ENCODE data around the gene KCTD19.

The KCTD19 gene

DNA sequence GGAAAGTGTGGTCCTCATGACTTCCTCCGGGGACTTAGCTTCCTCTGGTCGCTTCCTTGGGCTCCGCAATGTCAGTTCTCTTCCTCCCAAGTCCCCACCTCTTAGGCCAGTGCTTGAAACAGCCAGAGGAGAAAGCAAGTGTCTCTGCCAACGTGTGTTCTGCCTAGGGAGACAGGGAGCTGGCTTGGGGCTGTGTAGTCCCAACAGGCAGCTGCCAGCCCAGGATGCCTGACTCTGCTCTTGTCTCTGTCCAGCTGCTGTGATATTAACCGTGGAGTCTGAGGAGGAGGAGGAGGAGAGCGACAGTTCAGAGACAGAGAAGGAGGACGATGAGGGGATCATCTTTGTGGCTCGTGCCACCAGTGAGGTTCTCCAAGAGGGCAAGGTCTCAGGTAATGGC, 60.7 kb downstream of the KCTD19 start:
- no peak for ATAC-seq
- TF ChIP-seq CSDC2 (CRISPR knock-in tag; IDR thresholded peaks at IDR 0.05): no peak
- TF ChIP-seq ZNF70 (CRISPR knock-in tag; IDR thresholded peaks at IDR 0.05): no peak
- TF ChIP-seq ZNF8 (CRISPR knock-in tag; IDR thresholded peaks at IDR 0.05): no peak
- no peak for TF ChIP-seq GLIS3 (CRISPR knock-in tag; IDR thresholded peaks at IDR 0.05)
- TF ChIP-seq ZNF565 (CRISPR knock-in tag; conservative IDR thresholded peaks at IDR 0.05; ENCODE audit: low read depth): no peak
- TF ChIP-seq, protein P1, sequence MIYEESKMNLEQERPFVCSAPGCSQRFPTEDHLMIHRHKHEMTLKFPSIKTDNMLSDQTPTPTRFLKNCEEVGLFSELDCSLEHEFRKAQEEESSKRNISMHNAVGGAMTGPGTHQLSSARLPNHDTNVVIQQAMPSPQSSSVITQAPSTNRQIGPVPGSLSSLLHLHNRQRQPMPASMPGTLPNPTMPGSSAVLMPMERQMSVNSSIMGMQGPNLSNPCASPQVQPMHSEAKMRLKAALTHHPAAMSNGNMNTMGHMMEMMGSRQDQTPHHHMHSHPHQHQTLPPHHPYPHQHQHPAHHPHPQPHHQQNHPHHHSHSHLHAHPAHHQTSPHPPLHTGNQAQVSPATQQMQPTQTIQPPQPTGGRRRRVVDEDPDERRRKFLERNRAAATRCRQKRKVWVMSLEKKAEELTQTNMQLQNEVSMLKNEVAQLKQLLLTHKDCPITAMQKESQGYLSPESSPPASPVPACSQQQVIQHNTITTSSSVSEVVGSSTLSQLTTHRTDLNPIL (CRISPR knock-in tag; IDR thresholded peaks at IDR 0.05; ENCODE audit: low read depth): no peak

- no peak for ATAC-seq
- TF ChIP-seq ISL1 (CRISPR knock-in tag; IDR thresholded peaks at IDR 0.05): no peak
- TF ChIP-seq, protein P2, sequence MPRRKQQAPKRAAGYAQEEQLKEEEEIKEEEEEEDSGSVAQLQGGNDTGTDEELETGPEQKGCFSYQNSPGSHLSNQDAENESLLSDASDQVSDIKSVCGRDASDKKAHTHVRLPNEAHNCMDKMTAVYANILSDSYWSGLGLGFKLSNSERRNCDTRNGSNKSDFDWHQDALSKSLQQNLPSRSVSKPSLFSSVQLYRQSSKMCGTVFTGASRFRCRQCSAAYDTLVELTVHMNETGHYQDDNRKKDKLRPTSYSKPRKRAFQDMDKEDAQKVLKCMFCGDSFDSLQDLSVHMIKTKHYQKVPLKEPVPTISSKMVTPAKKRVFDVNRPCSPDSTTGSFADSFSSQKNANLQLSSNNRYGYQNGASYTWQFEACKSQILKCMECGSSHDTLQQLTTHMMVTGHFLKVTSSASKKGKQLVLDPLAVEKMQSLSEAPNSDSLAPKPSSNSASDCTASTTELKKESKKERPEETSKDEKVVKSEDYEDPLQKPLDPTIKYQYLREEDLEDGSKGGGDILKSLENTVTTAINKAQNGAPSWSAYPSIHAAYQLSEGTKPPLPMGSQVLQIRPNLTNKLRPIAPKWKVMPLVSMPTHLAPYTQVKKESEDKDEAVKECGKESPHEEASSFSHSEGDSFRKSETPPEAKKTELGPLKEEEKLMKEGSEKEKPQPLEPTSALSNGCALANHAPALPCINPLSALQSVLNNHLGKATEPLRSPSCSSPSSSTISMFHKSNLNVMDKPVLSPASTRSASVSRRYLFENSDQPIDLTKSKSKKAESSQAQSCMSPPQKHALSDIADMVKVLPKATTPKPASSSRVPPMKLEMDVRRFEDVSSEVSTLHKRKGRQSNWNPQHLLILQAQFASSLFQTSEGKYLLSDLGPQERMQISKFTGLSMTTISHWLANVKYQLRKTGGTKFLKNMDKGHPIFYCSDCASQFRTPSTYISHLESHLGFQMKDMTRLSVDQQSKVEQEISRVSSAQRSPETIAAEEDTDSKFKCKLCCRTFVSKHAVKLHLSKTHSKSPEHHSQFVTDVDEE (CRISPR knock-in tag; IDR thresholded peaks at IDR 0.05): no peak
- no peak for TF ChIP-seq CSDC2 (CRISPR knock-in tag; IDR thresholded peaks at IDR 0.05)
- TF ChIP-seq TCF4 (CRISPR knock-in tag; IDR thresholded peaks at IDR 0.05; ENCODE audit: borderline replicate concordance): no peak
- no peak for TF ChIP-seq ZNF70 (CRISPR knock-in tag; IDR thresholded peaks at IDR 0.05)
- TF ChIP-seq, protein P3, sequence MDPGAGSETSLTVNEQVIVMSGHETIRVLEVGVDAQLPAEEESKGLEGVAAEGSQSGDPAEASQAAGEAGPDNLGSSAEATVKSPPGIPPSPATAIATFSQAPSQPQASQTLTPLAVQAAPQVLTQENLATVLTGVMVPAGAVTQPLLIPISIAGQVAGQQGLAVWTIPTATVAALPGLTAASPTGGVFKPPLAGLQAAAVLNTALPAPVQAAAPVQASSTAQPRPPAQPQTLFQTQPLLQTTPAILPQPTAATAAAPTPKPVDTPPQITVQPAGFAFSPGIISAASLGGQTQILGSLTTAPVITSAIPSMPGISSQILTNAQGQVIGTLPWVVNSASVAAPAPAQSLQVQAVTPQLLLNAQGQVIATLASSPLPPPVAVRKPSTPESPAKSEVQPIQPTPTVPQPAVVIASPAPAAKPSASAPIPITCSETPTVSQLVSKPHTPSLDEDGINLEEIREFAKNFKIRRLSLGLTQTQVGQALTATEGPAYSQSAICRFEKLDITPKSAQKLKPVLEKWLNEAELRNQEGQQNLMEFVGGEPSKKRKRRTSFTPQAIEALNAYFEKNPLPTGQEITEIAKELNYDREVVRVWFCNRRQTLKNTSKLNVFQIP (CRISPR knock-in tag; IDR thresholded peaks at IDR 0.05; ENCODE audit: borderline replicate concordance, low read depth): no peak
- TF ChIP-seq ZNF565 (CRISPR knock-in tag; conservative IDR thresholded peaks at IDR 0.05; ENCODE audit: low read depth): no peak
- TF ChIP-seq BACH2 (CRISPR knock-in tag; IDR thresholded peaks at IDR 0.05; ENCODE audit: borderline replicate concordance): no peak
- TF ChIP-seq GLIS3 (CRISPR knock-in tag; IDR thresholded peaks at IDR 0.05): no peak
- TF ChIP-seq, protein P4, sequence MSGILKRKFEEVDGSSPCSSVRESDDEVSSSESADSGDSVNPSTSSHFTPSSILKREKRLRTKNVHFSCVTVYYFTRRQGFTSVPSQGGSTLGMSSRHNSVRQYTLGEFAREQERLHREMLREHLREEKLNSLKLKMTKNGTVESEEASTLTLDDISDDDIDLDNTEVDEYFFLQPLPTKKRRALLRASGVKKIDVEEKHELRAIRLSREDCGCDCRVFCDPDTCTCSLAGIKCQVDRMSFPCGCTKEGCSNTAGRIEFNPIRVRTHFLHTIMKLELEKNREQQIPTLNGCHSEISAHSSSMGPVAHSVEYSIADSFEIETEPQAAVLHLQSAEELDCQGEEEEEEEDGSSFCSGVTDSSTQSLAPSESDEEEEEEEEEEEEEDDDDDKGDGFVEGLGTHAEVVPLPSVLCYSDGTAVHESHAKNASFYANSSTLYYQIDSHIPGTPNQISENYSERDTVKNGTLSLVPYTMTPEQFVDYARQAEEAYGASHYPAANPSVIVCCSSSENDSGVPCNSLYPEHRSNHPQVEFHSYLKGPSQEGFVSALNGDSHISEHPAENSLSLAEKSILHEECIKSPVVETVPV (CRISPR knock-in tag; IDR thresholded peaks at IDR 0.05): no peak
- TF ChIP-seq ZNF8 (CRISPR knock-in tag; IDR thresholded peaks at IDR 0.05): no peak
- TF ChIP-seq, protein P1 (CRISPR knock-in tag; IDR thresholded peaks at IDR 0.05; ENCODE audit: low read depth): no peak
- TF ChIP-seq, protein P5, sequence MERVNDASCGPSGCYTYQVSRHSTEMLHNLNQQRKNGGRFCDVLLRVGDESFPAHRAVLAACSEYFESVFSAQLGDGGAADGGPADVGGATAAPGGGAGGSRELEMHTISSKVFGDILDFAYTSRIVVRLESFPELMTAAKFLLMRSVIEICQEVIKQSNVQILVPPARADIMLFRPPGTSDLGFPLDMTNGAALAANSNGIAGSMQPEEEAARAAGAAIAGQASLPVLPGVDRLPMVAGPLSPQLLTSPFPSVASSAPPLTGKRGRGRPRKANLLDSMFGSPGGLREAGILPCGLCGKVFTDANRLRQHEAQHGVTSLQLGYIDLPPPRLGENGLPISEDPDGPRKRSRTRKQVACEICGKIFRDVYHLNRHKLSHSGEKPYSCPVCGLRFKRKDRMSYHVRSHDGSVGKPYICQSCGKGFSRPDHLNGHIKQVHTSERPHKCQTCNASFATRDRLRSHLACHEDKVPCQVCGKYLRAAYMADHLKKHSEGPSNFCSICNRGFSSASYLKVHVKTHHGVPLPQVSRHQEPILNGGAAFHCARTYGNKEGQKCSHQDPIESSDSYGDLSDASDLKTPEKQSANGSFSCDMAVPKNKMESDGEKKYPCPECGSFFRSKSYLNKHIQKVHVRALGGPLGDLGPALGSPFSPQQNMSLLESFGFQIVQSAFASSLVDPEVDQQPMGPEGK (CRISPR knock-in tag; IDR thresholded peaks at IDR 0.05; ENCODE audit: borderline replicate concordance): no peak
- TF ChIP-seq ARNTL (CRISPR knock-in tag; IDR thresholded peaks at IDR 0.05; ENCODE audit: borderline replicate concordance, low read depth): no peak
- TF ChIP-seq ZFP30 (CRISPR knock-in tag; IDR thresholded peaks at IDR 0.05): no peak
These were observed 61.7 kb downstream of the KCTD19 start for GRCh38 chr16:67264866-67265265.

- no peak for ATAC-seq
- TF ChIP-seq TOX (CRISPR knock-in tag; IDR thresholded peaks at IDR 0.05; ENCODE audit: borderline replicate concordance): no peak
- TF ChIP-seq, protein P4 (CRISPR knock-in tag; IDR thresholded peaks at IDR 0.05): no peak
- TF ChIP-seq TCF4 (CRISPR knock-in tag; IDR thresholded peaks at IDR 0.05; ENCODE audit: borderline replicate concordance): no peak
These were observed 62.3 kb downstream of the KCTD19 start for GRCh38 chr16:67264277-67264676.

Measured in SK-N-SH treated with all-trans-retinoic acid at 6 μM for 48 hours (cell line).